ENCODE measurements around the gene FOCAD.

The FOCAD gene

DNA sequence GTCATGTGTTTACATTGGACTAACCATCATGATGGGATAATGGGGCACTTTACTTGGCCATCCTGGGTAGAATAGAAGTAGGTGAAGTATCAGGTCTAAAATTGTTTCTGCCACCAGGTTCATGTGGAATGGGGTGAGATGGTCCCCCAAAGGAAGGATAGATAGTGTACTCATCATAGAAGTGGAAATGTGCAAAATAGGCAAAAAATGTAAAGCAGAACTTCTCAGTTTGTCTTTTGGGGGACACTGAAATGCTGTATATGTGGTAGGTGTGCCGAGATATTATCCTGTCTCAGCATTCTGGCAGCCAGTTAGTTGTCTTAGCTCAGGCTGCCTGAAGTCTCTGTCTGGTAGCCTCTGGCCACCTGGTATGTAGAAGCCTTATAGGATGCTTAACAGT, 107.6 kb downstream of the FOCAD start:
- no peak for DNase-seq (ENCODE audit: low read depth, low spot score)

DNA sequence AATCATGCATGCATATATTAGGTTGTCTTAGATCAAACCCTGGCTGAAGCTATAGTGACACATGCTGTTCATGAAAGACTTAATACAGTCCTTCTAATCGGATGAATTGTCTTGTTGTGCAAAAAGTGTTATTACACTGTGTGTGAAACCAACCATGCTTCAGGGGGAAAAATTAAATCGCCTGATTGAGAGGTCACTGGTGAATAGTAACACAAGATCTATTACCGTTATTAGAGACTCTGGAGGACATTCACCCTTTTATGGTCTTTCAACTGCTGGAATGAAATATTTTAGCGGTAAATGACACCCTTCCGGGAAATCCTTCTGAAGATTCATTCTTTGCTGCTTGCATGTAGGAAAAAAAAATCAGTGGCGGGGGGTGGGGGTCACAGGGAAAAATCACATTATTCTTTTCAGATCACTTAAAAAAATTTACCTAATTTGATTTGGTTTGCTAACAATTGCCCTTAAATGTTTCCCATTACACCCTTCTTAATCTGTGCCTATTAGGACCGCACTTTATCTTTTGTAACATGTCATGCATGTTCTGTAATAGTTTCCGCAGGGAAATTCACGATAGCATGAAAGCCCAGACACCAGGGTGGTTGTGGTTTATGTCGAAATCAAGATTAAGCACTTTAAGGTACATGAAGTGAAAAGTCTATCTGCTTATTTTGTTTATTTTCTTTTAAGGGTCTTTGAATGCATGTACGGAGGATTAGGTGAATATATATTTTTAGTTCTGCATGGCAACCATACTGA, 120.6 kb downstream of the FOCAD start:
- DNase-seq (ENCODE audit: low read depth, low spot score), result no peak

DNA sequence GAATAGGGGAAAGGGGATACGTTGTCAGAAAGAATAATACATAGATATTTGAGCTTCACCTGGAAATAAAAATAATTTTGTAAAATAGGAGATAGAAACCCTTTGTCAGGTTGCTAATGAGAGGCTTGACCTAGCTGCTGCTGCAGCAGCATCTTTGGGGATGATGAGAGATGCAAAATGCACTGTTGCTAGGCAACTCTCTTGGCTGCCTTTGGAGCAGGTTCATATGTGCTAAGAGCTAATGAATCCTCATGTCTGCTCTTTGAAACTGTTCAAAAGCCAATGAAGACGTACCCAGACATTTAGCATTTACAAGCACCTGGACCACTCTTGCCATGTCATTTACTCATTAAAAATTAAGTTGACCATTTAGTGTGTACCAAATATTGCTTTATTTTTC, 121.7 kb downstream of the FOCAD start:
- DNase-seq (ENCODE audit: low read depth, low spot score), result no peak

GRCh38 chr9:20808002-20808401, 123.9 kb downstream of the FOCAD start:
- no peak for DNase-seq (ENCODE audit: low read depth, low spot score)

DNA sequence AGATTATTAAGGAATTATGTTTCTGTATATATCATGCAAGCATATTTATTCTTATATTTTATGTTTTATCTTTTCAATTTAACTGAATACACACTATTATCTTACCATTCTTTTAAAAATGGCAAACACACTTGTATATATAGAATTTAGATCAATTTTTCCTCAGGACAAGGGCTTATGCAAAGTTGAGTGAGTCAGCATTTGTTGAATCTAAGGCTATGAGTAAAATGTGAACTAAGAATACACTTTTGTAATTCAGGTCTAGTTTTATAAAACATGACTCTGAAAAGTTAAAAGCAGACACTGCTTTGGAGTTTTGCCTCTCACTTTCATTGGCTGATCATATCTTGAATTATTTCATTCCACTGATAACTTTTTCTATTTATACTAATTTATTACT, 127.8 kb downstream of the FOCAD start:
- no peak for DNase-seq (ENCODE audit: low read depth, low spot score)

DNA sequence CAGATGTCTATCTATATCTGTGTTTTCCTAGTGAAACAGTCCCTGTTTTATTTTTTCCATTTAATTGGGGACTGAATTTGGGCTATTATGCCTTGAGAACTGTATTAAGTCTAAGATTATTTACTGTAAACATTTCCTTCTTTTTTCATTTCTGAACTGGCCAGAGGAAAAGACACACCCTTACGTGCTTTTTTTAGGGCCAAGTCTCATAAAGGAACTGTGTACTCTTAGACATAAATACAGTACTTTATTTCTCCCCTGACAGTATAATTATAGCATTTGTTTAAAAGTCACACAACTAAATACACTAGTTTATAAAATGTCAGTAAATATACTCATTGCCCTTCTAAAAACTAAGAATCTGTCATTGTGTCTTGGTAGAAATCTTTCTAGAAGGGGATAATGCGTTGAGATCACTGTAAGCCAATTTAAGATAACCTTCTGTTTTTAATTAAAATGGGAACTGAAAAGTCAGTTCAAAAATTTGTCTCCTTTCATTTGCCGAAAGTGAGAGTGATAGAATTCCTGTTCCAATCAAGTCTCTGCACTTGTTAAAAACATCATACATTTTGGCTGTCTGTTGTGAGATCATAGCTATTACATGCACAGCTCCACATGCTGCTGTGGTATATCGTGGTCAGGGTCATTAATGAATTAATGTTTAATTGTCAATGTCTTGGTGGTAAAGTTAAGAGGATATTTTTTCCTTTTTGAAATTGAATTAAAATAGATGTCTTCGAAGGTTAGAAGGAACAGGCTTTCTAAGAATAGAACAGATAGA, 132.1 kb downstream of the FOCAD start:
- DNase-seq (ENCODE audit: low read depth, low spot score), result no peak

DNA sequence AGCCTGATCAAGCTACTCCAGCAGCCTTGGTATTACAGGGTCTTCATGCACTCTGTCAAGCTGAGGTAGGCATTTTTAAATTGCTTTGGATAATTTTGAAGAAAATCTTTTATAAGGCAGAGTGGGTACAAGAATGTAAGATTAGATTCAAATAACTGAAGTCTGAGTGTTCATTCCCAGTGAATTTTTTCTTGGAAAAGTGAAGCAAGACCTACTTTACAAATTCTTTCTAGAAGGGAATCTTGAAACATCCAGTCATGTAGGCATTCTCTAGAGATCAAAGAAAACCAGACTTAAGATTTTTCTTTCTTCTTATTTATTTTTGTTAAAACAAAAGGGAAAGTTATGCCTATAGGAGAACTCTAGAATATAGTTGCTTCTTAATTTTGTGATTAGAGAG, 139.0 kb downstream of the FOCAD start:
- DNase-seq (ENCODE audit: low read depth, low spot score), result no peak

DNA sequence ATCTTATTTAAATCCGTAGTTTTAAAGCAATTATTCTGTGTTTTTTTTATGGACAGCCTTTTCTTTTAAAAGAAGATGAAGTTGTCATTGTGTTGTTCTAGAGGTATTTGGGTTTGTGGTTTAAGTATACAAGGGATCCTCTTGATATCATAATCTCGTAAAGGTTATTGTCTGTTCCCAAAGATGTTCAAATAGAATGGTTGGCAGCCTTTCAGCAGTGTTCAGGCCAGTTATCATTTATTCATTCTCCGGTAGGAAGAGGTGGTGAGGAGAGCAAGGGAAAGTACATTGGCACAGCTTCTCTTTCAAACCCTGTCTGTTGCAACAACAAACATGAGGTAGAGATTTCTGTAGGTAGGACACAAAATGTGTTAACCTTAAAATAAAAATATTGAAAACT, 147.0 kb downstream of the FOCAD start:
- no peak for DNase-seq (ENCODE audit: low read depth, low spot score)

DNA sequence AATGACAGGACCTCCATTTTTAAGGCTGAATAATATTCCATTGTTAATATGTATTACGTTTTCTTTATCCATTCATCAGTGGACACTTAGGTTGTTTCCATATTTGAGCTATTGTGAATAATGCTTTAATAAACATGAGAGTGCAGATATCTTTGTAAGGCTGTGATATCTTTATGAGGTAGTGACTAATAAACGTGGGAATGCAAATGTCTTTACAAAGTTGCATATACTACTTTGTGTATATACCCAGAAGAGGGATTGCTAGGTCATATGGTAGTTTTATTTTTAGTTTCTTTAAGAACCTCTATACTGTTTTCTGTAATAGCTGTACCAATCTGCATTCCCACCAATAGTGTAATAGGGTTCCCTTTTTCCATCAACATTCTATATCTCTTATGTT, 148.7 kb downstream of the FOCAD start:
- no peak for DNase-seq (ENCODE audit: low read depth, low spot score)

- DNase-seq (ENCODE audit: low read depth, low spot score), result no peak
These were observed 151.6 kb downstream of the FOCAD start for GRCh38 chr9:20835377-20836286.

- DNase-seq (ENCODE audit: low read depth, low spot score), result no peak
These were observed 153.1 kb downstream of the FOCAD start for GRCh38 chr9:20837166-20837565.

GRCh38 chr9:20838218-20838617, 154.2 kb downstream of the FOCAD start:
- no peak for DNase-seq (ENCODE audit: low read depth, low spot score)

DNA sequence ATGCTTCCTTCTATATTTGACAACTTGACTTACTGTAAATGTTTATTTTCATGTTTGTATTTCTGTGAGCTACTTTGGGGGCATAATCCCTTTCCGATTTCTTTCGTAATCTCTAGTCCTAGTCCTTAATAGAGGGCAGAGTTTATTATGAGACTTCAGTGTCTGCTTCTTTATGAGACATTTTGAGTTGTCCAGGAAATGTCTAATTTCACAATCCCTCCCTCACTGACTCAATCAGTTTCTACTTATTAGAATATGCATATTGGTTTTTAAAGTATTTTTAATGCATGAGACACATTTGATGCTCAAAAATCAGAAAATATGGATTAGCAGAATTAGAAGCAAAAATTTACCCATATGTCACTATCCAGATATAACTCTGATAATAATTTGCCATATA, 160.9 kb downstream of the FOCAD start:
- DNase-seq (ENCODE audit: low read depth, low spot score), result no peak

GRCh38 chr9:20848490-20848889, 164.4 kb downstream of the FOCAD start:
- no peak for DNase-seq (ENCODE audit: low read depth, low spot score)

DNA sequence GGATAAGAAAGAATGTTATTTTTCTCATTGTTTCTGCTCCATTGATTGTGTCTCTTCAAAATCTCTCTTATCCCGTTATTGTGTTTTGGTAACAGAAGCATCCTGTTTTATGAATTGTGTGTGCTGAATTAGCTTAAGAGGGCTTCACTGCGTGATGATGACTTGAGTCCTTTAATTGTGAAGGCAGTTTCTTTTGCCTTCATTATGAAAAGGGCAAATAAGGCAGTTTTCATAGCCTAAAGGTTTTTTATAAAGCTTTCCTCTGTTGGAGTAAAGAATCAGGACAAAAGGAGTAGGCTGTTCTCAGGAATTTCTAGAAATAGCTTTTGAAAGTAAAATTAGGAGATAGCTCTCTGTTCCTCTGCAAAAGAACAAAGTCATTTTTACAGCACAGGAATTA, 169.8 kb downstream of the FOCAD start:
- no peak for DNase-seq (ENCODE audit: low read depth, low spot score)

- DNase-seq (ENCODE audit: low read depth, low spot score), result no peak
These were observed 170.4 kb downstream of the FOCAD start for GRCh38 chr9:20854444-20854843.

DNA sequence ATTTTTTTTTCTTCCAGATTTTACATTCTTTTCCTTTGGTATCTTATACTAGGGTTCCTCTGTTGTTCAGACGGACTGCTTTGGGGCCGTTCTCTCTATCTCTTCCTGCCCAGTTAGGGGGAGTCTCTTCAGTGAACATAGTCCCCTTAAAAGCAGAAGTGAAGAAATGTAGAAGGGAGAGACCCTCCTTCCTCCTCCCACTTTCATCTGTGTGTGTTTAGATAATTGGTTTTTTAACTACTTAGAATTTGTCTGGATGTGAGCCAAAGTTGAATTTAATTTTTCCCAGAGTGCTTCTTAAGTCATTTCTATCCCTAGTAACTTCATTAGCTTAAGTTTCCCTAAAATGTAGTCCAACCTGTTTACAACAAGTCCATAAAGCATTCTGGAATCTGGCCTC, 179.9 kb downstream of the FOCAD start:
- DNase-seq (ENCODE audit: low read depth, low spot score), result no peak

- no peak for DNase-seq (ENCODE audit: low read depth, low spot score)
These were observed 181.3 kb downstream of the FOCAD start for GRCh38 chr9:20865347-20865746.

DNA sequence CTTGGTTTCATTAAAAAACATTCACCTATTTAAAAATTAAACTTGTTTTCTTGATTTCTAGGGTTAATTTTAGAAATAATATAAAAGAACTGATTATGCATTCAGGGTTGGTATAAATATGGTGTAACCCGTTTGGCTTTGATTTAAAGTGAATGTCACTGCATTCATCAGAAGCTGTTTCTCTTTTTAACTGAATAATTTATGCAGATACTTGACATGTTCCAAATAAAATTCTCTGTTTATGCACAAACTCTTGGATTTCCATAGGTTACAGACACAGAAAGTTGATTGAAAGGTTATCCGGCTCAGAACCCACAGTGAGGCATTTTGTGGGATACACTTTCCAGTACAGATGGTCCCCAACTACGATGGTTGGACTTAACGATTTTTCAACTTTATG, 186.1 kb downstream of the FOCAD start:
- DNase-seq (ENCODE audit: low read depth, low spot score), result no peak

DNA sequence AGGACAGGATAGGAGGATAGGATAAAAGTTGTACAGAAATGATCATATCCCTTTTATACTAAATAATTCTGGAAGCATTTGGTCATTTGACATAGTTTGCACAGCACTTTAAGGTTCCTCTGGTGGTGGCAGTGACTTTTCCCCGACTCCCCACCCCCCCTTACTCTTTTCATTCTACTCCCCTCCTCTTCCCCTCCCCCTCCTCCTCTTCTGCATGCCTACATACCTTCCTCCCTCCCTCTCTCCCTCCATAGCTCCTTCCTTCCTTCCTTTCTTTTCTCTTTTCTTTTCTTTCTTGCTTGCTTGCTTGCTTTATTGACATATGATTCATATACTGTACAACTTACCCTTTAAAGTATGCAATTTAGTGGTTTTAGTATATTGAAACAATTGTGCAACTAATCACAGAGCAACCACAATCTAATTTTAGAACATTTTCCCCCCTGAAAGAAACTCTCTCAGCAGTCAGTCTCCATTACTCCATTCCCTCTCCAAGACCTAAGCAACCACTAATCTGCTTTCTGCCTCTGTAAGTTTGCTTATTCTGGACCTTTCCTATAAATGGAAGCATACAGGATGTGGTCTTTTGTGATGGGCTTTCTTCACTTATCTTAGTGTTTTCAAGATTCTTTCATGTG, 188.4 kb downstream of the FOCAD start:
- DNase-seq (ENCODE audit: low read depth, low spot score), result peak; percentile 40

GRCh38 chr9:20873240-20873865, 189.3 kb downstream of the FOCAD start:
- no peak for DNase-seq (ENCODE audit: low read depth, low spot score)

Measured in brain pericyte (primary cell).